H1 (cell line): ENCODE measurements around the gene SEZ6L. TPM values are rescaled to one million over a fixed set of nuclear protein-coding genes. Genes with fewer than 3 reads are reported as not detected.

Source experiments
- CTCF ChIA-PET: fragments of 300-600 bp; sonication (Branson Sonifier 250); formaldehyde crosslinking; loops from one replicate; lab custom pipeline; 2021; ENCODE audit not compliant: partially characterized antibody; lab: Charles Lee
- POLR2A ChIA-PET: fragments of 300-600 bp; sonication (Branson Sonifier 250); formaldehyde crosslinking; loops from one replicate; lab custom pipeline; 2021; ENCODE audit warnings: inconsistent platforms; ENCODE audit not compliant: partially characterized antibody; lab: Charles Lee
- DNase-seq, 2 experiments: peaks; one replicate each; pipeline versions ENCODE4 v3.0.0 to v3.0.0-alpha.2; 2010 to 2022; ENCODE audit warnings: low spot score in 2 of 2, low read depth in 1 of 2, mixed read lengths in 1 of 2
- FAIRE-seq: peaks from 2 replicates; lab custom pipeline; 2011; peaks lifted over from hg19 to GRCh38; lab: Jason Lieb, UNC
- H2AFZ ChIP-seq: 2 replicates; pipeline ENCODE4 v1.8.1; 2012; ENCODE audit warnings: low read length, inconsistent platforms
- H2AK5ac ChIP-seq: 2 replicates; pipeline ENCODE4 v1.6.1; 2013; ENCODE audit warnings: low read depth, low read length
- H2BK120ac ChIP-seq: replicated peaks from 2 replicates; pipeline ENCODE3; 2013; ENCODE audit warnings: low read depth, low read length, inconsistent platforms
- H2BK12ac ChIP-seq: 2 replicates; pipeline ENCODE4 v1.6.1; 2013; ENCODE audit warnings: low read depth, low read length
- H2BK15ac ChIP-seq: 2 replicates; pipeline ENCODE4 v1.6.1; 2013; ENCODE audit warnings: low read length
- H2BK20ac ChIP-seq: 2 replicates; pipeline ENCODE4 v1.6.1; 2013; ENCODE audit warnings: low read length
- H2BK5ac ChIP-seq: 2 replicates; pipeline ENCODE4 v1.6.1; 2013; ENCODE audit warnings: low read depth, low read length
- H3K14ac ChIP-seq: 2 replicates; pipeline ENCODE4 v1.6.1; 2013; ENCODE audit warnings: inconsistent platforms; ENCODE audit not compliant: insufficient read length
- H3K18ac ChIP-seq: 2 replicates; pipeline ENCODE4 v1.6.1; 2013; ENCODE audit warnings: low read length; ENCODE audit errors: extremely low read depth
- H3K23ac ChIP-seq: 2 replicates; pipeline ENCODE4 v1.6.1; 2013; ENCODE audit warnings: inconsistent platforms; ENCODE audit not compliant: insufficient read length
- H3K23me2 ChIP-seq: 2 replicates; pipeline ENCODE4 v1.6.1; 2013; ENCODE audit warnings: low read depth, low read length
- H3K27ac ChIP-seq: 2 replicates; pipeline ENCODE4 v1.6.1; 2011; ENCODE audit warnings: low read depth, low read length, inconsistent platforms
- H3K27me3 ChIP-seq, 4 experiments: replicated peaks in 1 of 4; 1 replicate in 1 of 4; 2 replicates in 3 of 4; pipeline versions ENCODE4 v1.6.1 to v1.8.1; 2011 to 2013; ENCODE audit warnings: low read length in 3 of 4, mild to moderate bottlenecking in 3 of 4, inconsistent platforms in 2 of 4, mixed read lengths in 2 of 4, moderate library complexity in 1 of 4; ENCODE audit not compliant: control insufficient read depth in 3 of 4, insufficient read depth in 3 of 4; ENCODE audit errors: extremely low read depth in 1 of 4
- H3K36me3 ChIP-seq, 4 experiments: 2 replicates each; pipeline versions ENCODE4 v1.6.1 to v1.8.1; 2011 to 2013; ENCODE audit warnings: mild to moderate bottlenecking in 4 of 4, low read length in 3 of 4, moderate library complexity in 2 of 4, control low read depth in 1 of 4, inconsistent platforms in 1 of 4; ENCODE audit not compliant: insufficient read depth in 4 of 4, control insufficient read depth in 2 of 4
- H3K4ac ChIP-seq: replicated peaks from 2 replicates; pipeline ENCODE3; 2013; ENCODE audit warnings: low read length, low read depth, mixed read lengths, inconsistent platforms; ENCODE audit not compliant: insufficient read length
- H3K4me1 ChIP-seq, 4 experiments: replicated peaks in 1 of 4; 1 replicate in 1 of 4; 2 replicates in 3 of 4; pipeline versions ENCODE4 v1.6.1 to v1.8.1; 2011 to 2013; ENCODE audit warnings: low read length in 3 of 4, inconsistent platforms in 2 of 4, mixed read lengths in 1 of 4; ENCODE audit not compliant: insufficient read depth in 4 of 4, control insufficient read depth in 3 of 4
- H3K4me2 ChIP-seq, 2 experiments: 2 replicates each; pipeline versions ENCODE4 v1.6.1 to v1.8.1; 2011 to 2013; ENCODE audit warnings: low read depth in 2 of 2, low read length in 2 of 2, control low read depth in 1 of 2, inconsistent platforms in 1 of 2, mild to moderate bottlenecking in 1 of 2; ENCODE audit not compliant: insufficient read depth in 1 of 2
- H3K4me3 ChIP-seq, 4 experiments: fragments of 200-600, 300-600 bp in 1 of 4; sonication (generic), shearing (Covaris generic), sonication (Bioruptor Twin) in 1 of 4; 2 replicates each; pipeline versions ENCODE4 v1.5.1 to v1.8.1; 2011 to 2016; ENCODE audit warnings: low read length in 4 of 4, low read depth in 3 of 4, control low read depth in 2 of 4, inconsistent platforms in 2 of 4, mild to moderate bottlenecking in 2 of 4, mixed read lengths in 1 of 4, moderate library complexity in 1 of 4; ENCODE audit not compliant: insufficient read depth in 2 of 4; ENCODE audit errors: extremely low read depth in 1 of 4
- H3K56ac ChIP-seq: replicated peaks from 2 replicates; pipeline ENCODE3; 2013; ENCODE audit warnings: low read depth, mild to moderate bottlenecking, mixed read lengths, low read length, inconsistent platforms; ENCODE audit not compliant: insufficient read length
- H3K79me1 ChIP-seq: 2 replicates; pipeline ENCODE4 v1.6.1; 2013; ENCODE audit warnings: low read depth, low read length, control low read depth
- H3K79me2 ChIP-seq, 2 experiments: 2 replicates each; pipeline versions ENCODE4 v1.6.1 to v1.8.1; 2012 to 2013; ENCODE audit warnings: low read length in 2 of 2, mild to moderate bottlenecking in 2 of 2, inconsistent platforms in 1 of 2; ENCODE audit not compliant: insufficient read depth in 2 of 2, control insufficient read depth in 1 of 2
- H3K9ac ChIP-seq, 4 experiments: replicated peaks in 1 of 4; 1 replicate in 1 of 4; 2 replicates in 3 of 4; pipeline versions ENCODE4 v1.6.1 to v1.8.1; 2011 to 2013; ENCODE audit warnings: low read depth in 3 of 4, low read length in 3 of 4, control low read depth in 2 of 4, mild to moderate bottlenecking in 2 of 4, moderate library complexity in 2 of 4, inconsistent platforms in 1 of 4; ENCODE audit errors: extremely low read depth in 1 of 4
- H3K9me3 ChIP-seq, 2 experiments: 2 replicates each; pipeline versions ENCODE4 v1.6.1 to v1.8.1; 2012 to 2013; ENCODE audit warnings: mild to moderate bottlenecking in 2 of 2, moderate library complexity in 2 of 2, control low read depth in 1 of 2, inconsistent platforms in 1 of 2, low read depth in 1 of 2, low read length in 1 of 2, mixed read lengths in 1 of 2; ENCODE audit not compliant: insufficient read depth in 2 of 2
- H4K20me1 ChIP-seq, 2 experiments: replicated peaks in 1 of 2; 2 replicates each; pipeline versions ENCODE3 to v1.8.1; 2011 to 2013; ENCODE audit warnings: inconsistent platforms in 2 of 2, low read length in 2 of 2, mild to moderate bottlenecking in 1 of 2; ENCODE audit not compliant: insufficient read depth in 2 of 2, control insufficient read depth in 1 of 2
- H4K5ac ChIP-seq: 2 replicates; pipeline ENCODE4 v1.6.1; 2013; ENCODE audit warnings: low read length, low read depth, mixed read lengths, inconsistent platforms; ENCODE audit not compliant: insufficient read length
- H4K8ac ChIP-seq: 2 replicates; pipeline ENCODE4 v1.8.0; 2013; ENCODE audit warnings: mild to moderate bottlenecking, moderate library complexity, low read length, inconsistent platforms; ENCODE audit not compliant: insufficient read depth; ENCODE audit errors: extremely low read depth
- H4K91ac ChIP-seq: replicated peaks from 2 replicates; pipeline ENCODE3; 2013; ENCODE audit warnings: low read length, mixed read lengths, inconsistent platforms; ENCODE audit not compliant: insufficient read length
- BCL11A ChIP-seq, 2 experiments: IDR thresholded peaks; one replicate each; pipeline ENCODE4 v1.6.1; 2011; ENCODE audit warnings: low read depth in 2 of 2, low read length in 2 of 2, mild to moderate bottlenecking in 2 of 2
- CBX8 ChIP-seq: fragments of 300-800, 300-1000 bp; sonication (generic); IDR thresholded peaks from 2 replicates; pipeline ENCODE4 v1.7.1; 2016; ENCODE audit warnings: low read depth, low read length, borderline replicate concordance
- NANOG ChIP-seq: IDR thresholded peaks from 2 replicates; pipeline ENCODE4 v1.6.1; 2011; ENCODE audit warnings: low read length, low read depth, mild to moderate bottlenecking, inconsistent platforms; ENCODE audit not compliant: insufficient read depth, poor library complexity, severe bottlenecking
- NRF1 ChIP-seq: IDR thresholded peaks from 2 replicates; pipeline ENCODE4 v1.6.1; 2011; ENCODE audit warnings: mild to moderate bottlenecking, low read depth, low read length, improper control_type of control experiment
- PHF8 ChIP-seq: fragments of 200-600 bp; sonication (generic); conservative IDR thresholded peaks from 2 replicates; pipeline ENCODE4 v1.7.1; 2012; ENCODE audit warnings: low read depth, mild to moderate bottlenecking, inconsistent platforms, low read length, moderate library complexity
- POU5F1 ChIP-seq: IDR thresholded peaks from 2 replicates; pipeline ENCODE4 v1.6.1; 2011; ENCODE audit warnings: low read depth, mild to moderate bottlenecking, low read length, moderate library complexity
- SIX5 ChIP-seq: IDR thresholded peaks from 2 replicates; pipeline ENCODE4 v1.6.1; 2011; ENCODE audit warnings: mild to moderate bottlenecking, low read depth, low read length
- SP1 ChIP-seq: IDR thresholded peaks from 2 replicates; pipeline ENCODE4 v1.6.1; 2011; ENCODE audit warnings: low read depth, low read length
- SRF ChIP-seq: IDR thresholded peaks from 2 replicates; pipeline ENCODE4 v1.6.1; 2011; ENCODE audit warnings: mild to moderate bottlenecking, low read depth, low read length, moderate library complexity
- TAF1 ChIP-seq: IDR thresholded peaks from 2 replicates; pipeline ENCODE4 v1.6.1; 2011; ENCODE audit warnings: mild to moderate bottlenecking, low read depth, low read length
- ZNF274 ChIP-seq: IDR thresholded peaks from 2 replicates; pipeline ENCODE4 v1.7.0; 2012; ENCODE audit warnings: low read length, borderline replicate concordance; ENCODE audit errors: extremely low read depth
- WGBS, 2 experiments: shearing (Covaris generic) in 1 of 2; methylation state at CpG; one replicate each; pipeline versions ENCODE4 v1.1.6 to v1.1.7; 2013 to 2015; ENCODE audit warnings: low lambda C conversion rate in 2 of 2, mixed read lengths in 2 of 2, inconsistent platforms in 1 of 2, low coverage in 1 of 2, missing lambda C conversion rate in 1 of 2; ENCODE audit not compliant: insufficient replicate concordance in 2 of 2, insufficient coverage in 1 of 2, insufficient read length in 1 of 2; ENCODE audit errors: extremely low coverage in 1 of 2, missing lambda C conversion rate in 1 of 2; 5-methylcytosine and 5-hydroxymethylcytosine counted together
- polyA plus RNA-seq, 7 experiments: library from polyadenylated mRNA; depleted of rRNA in 3 of 7; stranded (reverse) in 5 of 7; unstranded in 2 of 7; fragments of >200 nt in 5 of 7; fragments of 200-250 nt in 2 of 7; gene quantifications; 1 replicate in 5 of 7; 2 replicates in 1 of 7; 4 replicates in 1 of 7; pipeline versions ENCODE4 v1.2.1 to v1.2.3, GENCODE V29; 2011 to 2013; ENCODE audit warnings: missing spikeins in 2 of 7, mixed read lengths in 2 of 7
- total RNA-seq: library from RNA; stranded (reverse); fragmentation: NEBNext Ultra II Directional; extraction: Animal tissue kit (Norgen Biotek cat#: 25700); gene quantifications from 2 replicates; pipeline ENCODE4 v1.2.1, GENCODE V29; 2021

SEZ6L gene
- total and polyA plus RNA-seq, 2 of the 8 experiments (the other 6 are each of a cell fraction or from before 2014, with no cell fraction given) = 0.06 to 0.33 TPM

DNA sequence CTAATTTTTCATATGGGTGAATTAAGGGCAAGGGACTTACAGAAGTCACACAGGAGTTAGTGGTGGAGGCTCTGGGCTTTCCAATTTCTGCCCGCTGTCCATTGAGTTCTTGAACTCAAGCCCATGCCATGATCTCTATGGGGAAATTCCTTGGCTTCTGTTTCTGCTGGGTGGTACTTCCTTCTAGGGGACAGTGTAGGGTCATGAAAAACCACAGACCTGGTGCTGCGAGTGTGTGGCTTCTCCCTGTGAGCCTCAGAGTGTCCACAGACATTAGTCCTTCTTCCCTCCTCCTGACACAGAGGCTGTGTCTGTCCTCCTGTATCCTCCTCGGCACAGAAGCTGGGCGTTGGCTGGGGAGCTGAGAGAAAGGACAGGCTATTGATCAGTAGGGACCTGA, 6.3 kb upstream of the SEZ6L start:
- Histone ChIP-seq H3K79me1 (no peaks in the 10 kb centered on the region), H3K4me1 (no peaks in the 10 kb centered on the region), H3K18ac (no peak overlapping the region), H2BK20ac (no peak overlapping the region), H3K36me3 (no peaks in the 10 kb centered on the region), H4K91ac (no peak overlapping the region), H4K8ac (no peak overlapping the region), H3K9me3 (no peaks in the 10 kb centered on the region), H3K4me2 (no peak overlapping the region), H2BK12ac (no peak overlapping the region), H3K27ac (no peak overlapping the region), H4K5ac (no peak overlapping the region), H2AFZ (no peak overlapping the region), H4K20me1 (no peaks in the 10 kb centered on the region), H3K4me3 (no peak overlapping the region), H2BK5ac (no peak overlapping the region), H3K4ac (no peak overlapping the region), H3K9ac (no peak overlapping the region), H2AK5ac (no peak overlapping the region), H3K23ac (no peak overlapping the region), H2BK15ac (no peak overlapping the region), H3K79me2 (no peaks in the 10 kb centered on the region), H3K56ac (no peak overlapping the region), H2BK120ac (no peak overlapping the region), H3K14ac (no peak overlapping the region), H3K27me3 (peaks cover 0 to 9% (median 3%) of the 10 kb centered on the region in 4 experiments; a peak in 4 of 7 replicates), H3K23me2 (peaks cover 2% of the 10 kb centered on the region; the same call in 1 of the 2 replicates)
- 80% methylated on average over 4 of the region's 4 CpGs; no CpG with 5 or more reads in 1 of the 2 experiments for WGBS, 2 experiments
- TF ChIP-seq BCL11A (IDR thresholded peaks at IDR 0.05; ENCODE audit: low read depth in 2 of 2, low read length in 2 of 2) (no peak), SP1 (no peak), NANOG (no peak), NRF1 (no peak), SRF (no peak), PHF8 (no peak), CBX8 (no peak), SIX5 (no peak), ZNF274 (no peak), POU5F1 (no peak), TAF1 (no peak)
- no peak for FAIRE-seq
- DNase-seq = no peak
- ChIA-PET CTCF (interaction anchor here (0.7 to 0.9 kb wide), 2 partner anchors 12 to 390 kb away, joined by 3 read pairs; no protein-coding TSS in a partner anchor), POLR2A (no interaction called here)
